Upper lobe of right lung (tissue), 1 donor: Measurements from ENCODE around the gene PKD1L1. TPM values are rescaled to one million over a fixed set of nuclear protein-coding genes. Genes with fewer than 3 reads are reported as not detected.
A peak's percentile ranks its signal among the peaks of the same experiment; 100 is the strongest.

Experiments used
- ATAC-seq: fragments of 200-7000 bp; cut with Tn5 transposase; one replicate; pipeline ENCODE4 v1.9.1; 2020; ENCODE audit warnings: mild to moderate bottlenecking, moderate library complexity
- DNase-seq: peaks from one replicate; pipeline ENCODE4 v3.0.0-alpha.2; 2020
- H3K27ac ChIP-seq: fragments of 200-600 bp; one replicate; pipeline ENCODE4 v1.8.0; 2022
- H3K27me3 ChIP-seq: fragments of 200-600 bp; one replicate; pipeline ENCODE4 v1.8.0; 2022; ENCODE audit warnings: mild to moderate bottlenecking
- H3K36me3 ChIP-seq: fragments of 200-600 bp; one replicate; pipeline ENCODE4 v1.8.0; 2022
- H3K4me1 ChIP-seq: fragments of 200-600 bp; one replicate; pipeline ENCODE4 v1.8.0; 2022
- H3K4me3 ChIP-seq: fragments of 200-600 bp; one replicate; pipeline ENCODE4 v1.8.0; 2022; ENCODE audit warnings: mild to moderate bottlenecking
- H3K9me3 ChIP-seq: fragments of 200-600 bp; one replicate; pipeline ENCODE4 v1.8.0; 2022
- intact Hi-C: fragments of 100-400 bp; cut with DNase I; formaldehyde crosslinking; loops from one replicate; pipeline ENCODE4 v1.11.0; 2022
- total RNA-seq: library from RNA; stranded (reverse); fragmentation: NEBNext Ultra II Directional; extraction: Animal tissue kit (Norgen Biotek cat#: 25700); gene quantifications from one replicate; pipeline ENCODE4 v1.2.1, GENCODE V29; 2021
- TF ChIP-seq, protein P1 (sequence below): fragments of 200-600 bp; IDR thresholded peaks from one replicate; pipeline ENCODE4 v1.8.0; 2022; ENCODE audit warnings: antibody characterized with exemption
- donor health status: DM: no; HTN: yes; CAD: no; lungs with severe emphysema.

Gene PKD1L1
- total RNA-seq, 1 donor from 2014 or later, result 1.0 TPM

DNA sequence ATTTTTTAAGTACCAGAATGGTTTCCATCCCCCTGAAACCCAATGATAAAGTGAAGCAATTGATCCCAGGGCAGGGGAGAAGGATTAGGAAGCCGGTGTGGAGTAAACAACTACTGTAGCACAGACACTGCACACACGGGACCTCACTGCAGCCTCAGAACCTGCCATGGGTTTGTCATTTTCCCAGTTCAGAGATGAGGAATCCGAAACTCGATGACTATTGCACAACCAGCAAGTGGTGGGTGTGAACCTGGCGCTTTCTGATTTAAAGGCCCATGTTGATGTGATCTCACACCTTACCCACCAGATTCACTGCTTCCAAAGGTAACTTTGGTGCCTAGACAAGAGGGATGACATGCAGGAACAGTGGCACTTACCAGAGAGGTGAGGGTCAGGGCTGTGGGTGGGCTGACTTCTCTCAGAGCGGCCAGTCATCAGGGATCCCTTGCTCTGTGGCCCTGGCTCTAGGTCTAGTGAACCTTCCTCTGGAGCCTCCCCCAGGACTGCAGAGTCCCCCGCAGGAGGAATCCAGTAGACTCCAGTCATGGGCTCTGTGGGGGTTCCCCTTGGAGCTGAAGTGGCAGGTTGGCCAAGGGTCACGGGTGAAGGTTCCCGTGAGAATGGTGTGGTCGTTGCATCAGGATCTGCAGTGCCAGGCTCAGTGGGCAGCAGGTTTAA, 62.8 kb downstream of the PKD1L1 start:
- H3K9me3 ChIP-seq, result no peaks in the 10 kb centered on the region
- TF ChIP-seq, protein P1, sequence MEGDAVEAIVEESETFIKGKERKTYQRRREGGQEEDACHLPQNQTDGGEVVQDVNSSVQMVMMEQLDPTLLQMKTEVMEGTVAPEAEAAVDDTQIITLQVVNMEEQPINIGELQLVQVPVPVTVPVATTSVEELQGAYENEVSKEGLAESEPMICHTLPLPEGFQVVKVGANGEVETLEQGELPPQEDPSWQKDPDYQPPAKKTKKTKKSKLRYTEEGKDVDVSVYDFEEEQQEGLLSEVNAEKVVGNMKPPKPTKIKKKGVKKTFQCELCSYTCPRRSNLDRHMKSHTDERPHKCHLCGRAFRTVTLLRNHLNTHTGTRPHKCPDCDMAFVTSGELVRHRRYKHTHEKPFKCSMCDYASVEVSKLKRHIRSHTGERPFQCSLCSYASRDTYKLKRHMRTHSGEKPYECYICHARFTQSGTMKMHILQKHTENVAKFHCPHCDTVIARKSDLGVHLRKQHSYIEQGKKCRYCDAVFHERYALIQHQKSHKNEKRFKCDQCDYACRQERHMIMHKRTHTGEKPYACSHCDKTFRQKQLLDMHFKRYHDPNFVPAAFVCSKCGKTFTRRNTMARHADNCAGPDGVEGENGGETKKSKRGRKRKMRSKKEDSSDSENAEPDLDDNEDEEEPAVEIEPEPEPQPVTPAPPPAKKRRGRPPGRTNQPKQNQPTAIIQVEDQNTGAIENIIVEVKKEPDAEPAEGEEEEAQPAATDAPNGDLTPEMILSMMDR, result no peak
- no peaks in the 10 kb centered on the region for H3K4me1 ChIP-seq
- no peak overlapping the region for H3K4me3 ChIP-seq
- intact Hi-C loops, result no loop called here
- DNase-seq (no peak), ATAC-seq (no peak)
- H3K36me3 ChIP-seq, result no peaks in the 10 kb centered on the region
- H3K27ac ChIP-seq, result no peak overlapping the region
- no peaks in the 10 kb centered on the region for H3K27me3 ChIP-seq

DNA sequence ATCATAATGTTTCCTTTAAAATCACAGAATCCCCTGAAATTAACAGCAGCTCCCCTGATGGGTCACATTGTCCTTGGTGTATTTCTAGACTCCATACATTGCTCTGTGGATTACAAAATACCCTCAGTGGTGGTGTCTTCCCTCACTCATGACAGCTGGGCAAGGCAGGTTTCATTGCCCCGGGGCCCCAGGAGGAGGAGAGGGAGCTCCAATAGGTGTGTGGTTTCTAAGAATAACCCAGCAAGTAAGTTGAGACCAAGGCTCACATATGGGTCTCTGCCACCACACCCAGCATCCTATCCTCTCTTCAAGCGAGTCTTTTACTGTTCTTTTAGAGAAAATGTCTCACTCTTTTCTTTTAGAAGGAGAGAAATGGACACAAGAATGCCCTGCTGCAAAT, 63.6 kb downstream of the PKD1L1 start:
- DNase-seq, result no peak
- no peaks in the 10 kb centered on the region for H3K36me3 ChIP-seq
- no peaks in the 10 kb centered on the region for H3K27me3 ChIP-seq
- no peaks in the 10 kb centered on the region for H3K4me1 ChIP-seq
- TF ChIP-seq, protein P1, result no peak
- intact Hi-C loops, result no loop called here
- no peaks in the 10 kb centered on the region for H3K9me3 ChIP-seq
- no peak overlapping the region for H3K4me3 ChIP-seq
- no peak for ATAC-seq
- no peak overlapping the region for H3K27ac ChIP-seq

DNA sequence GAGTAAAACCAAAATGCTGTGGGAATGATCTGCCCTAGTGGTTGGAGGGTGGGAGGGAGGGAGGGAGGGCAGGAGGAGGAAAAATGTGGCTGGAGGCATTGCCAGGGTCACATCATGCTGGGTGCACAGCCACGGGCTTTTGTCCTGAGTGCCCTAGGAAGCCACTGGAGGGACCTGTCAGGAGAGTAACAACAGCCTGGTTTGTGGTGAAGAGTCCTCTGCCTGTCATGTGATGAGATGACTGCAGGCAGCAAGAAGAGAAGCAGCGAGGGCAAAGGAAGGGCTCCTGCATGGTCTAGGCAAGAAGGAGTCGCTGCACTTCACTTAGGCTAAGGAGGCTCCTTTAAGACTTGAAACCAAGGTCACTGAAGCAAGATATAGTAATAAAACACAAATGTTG, 65.6 kb downstream of the PKD1L1 start:
- ATAC-seq (peak; percentile 43), DNase-seq (no peak)
- Histone ChIP-seq H3K4me1 (no peaks in the 10 kb centered on the region), H3K36me3 (no peaks in the 10 kb centered on the region), H3K9me3 (no peaks in the 10 kb centered on the region), H3K27ac (no peak overlapping the region), H3K27me3 (no peaks in the 10 kb centered on the region), H3K4me3 (no peak overlapping the region)
- TF ChIP-seq, protein P1, result no peak
- intact Hi-C loops, result no loop called here

DNA sequence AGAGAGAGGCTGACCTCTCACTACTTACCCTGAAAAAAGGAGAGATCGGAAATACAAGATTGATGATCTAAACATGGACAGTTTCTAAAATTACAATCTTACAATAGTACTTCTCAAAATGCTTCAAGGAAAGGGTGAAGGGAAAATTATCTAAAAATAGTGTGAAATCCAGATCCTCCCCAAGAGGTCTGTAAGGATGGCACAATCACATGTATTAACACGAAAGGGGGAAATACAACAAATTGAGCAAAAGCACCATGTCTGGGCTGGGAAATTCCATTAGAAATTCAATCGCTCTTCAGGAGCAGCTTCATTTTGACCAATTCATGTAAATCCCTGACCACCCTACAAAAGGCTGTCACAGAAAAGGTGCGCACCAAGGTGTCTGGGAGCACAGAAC, 67.0 kb downstream of the PKD1L1 start:
- TF ChIP-seq, protein P1, result no peak
- DNase-seq (no peak), ATAC-seq (no peak)
- intact Hi-C loops, result no loop called here
- H3K27ac ChIP-seq, result no peak overlapping the region
- H3K36me3 ChIP-seq, result no peaks in the 10 kb centered on the region
- no peak overlapping the region for H3K4me3 ChIP-seq
- no peaks in the 10 kb centered on the region for H3K4me1 ChIP-seq
- no peaks in the 10 kb centered on the region for H3K27me3 ChIP-seq
- no peaks in the 10 kb centered on the region for H3K9me3 ChIP-seq

DNA sequence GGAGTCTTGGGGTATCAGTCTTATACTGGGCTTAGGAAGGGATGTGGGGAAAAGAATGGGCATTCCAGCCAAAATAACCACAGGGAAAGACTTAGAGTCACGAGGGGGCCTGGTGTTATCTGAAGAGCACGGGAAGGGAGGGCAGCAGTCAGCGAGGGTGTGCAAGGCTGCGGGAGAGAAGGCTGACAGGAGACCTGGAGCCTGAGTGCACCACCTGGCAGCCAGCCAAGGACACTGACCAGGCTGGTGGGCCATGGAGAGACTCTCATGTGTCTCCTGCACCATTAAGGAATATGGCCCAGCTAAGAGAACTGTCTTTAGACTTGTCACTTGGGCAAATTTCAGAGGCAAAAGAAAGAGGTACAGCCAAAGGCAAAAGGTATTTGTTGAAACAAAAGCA, 69.6 kb downstream of the PKD1L1 start:
- Histone ChIP-seq H3K27me3 (no peaks in the 10 kb centered on the region), H3K4me3 (no peak overlapping the region), H3K27ac (no peak overlapping the region), H3K9me3 (no peaks in the 10 kb centered on the region), H3K36me3 (no peaks in the 10 kb centered on the region), H3K4me1 (no peaks in the 10 kb centered on the region)
- intact Hi-C loops, result no loop called here
- no peak for DNase-seq
- ATAC-seq, result no peak
- TF ChIP-seq, protein P1, result no peak

DNA sequence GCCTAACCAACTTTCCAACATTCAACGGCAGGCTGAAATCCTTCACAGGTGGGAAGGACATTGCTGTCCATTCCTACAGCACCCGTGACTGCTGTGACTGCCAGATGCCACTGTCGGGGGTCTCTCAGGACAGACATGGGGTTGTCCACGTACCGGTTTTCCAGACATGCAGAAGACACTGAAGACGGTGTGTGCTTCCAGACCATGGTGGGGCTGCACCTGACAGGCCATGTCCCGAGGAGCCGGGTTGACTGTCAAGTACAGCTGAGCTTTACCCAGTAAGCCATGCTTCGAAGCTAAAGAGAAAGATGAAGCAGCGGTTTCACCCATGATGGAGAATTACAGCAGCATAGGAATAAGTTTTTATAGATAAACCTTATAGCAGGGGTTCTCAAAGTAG, 70.9 kb downstream of the PKD1L1 start:
- Histone ChIP-seq H3K27ac (no peak overlapping the region), H3K4me1 (no peaks in the 10 kb centered on the region), H3K4me3 (no peak overlapping the region), H3K9me3 (no peaks in the 10 kb centered on the region), H3K36me3 (no peaks in the 10 kb centered on the region), H3K27me3 (no peaks in the 10 kb centered on the region)
- DNase-seq, result no peak
- no peak for ATAC-seq
- TF ChIP-seq, protein P1, result no peak
- intact Hi-C loops, result no loop called here
